OCI-LY7 (cell line): ENCODE data around the gene CABP2. TPM values are rescaled to one million over a fixed set of nuclear protein-coding genes. Genes with fewer than 3 reads are reported as not detected.

Experiments
- BruUV-seq: library from RNA; stranded (reverse); fragments of 400-500 nt; replicated peaks from 2 replicates; lab custom pipeline; 2021; lab: Mats Ljungman, UMichigan
- CTCF ChIA-PET: fragments of 300-600 bp; sonication (Branson Sonifier 250); formaldehyde crosslinking; loops from one replicate; lab custom pipeline; 2022; ENCODE audit warnings: antibody characterized with exemption; ENCODE audit not compliant: unreplicated experiment; lab: Charles Lee
- POLR2A ChIA-PET: fragments of 300-600 bp; sonication (Branson Sonifier 250); formaldehyde crosslinking; loops from one replicate; lab custom pipeline; 2022; ENCODE audit warnings: antibody characterized with exemption; lab: Charles Lee
- DNase-seq: peaks from one replicate; pipeline ENCODE4 v3.0.0-alpha.2; 2015; ENCODE audit warnings: low spot score
- H2AFZ ChIP-seq: fragments of 200-600 bp; sonication (generic), shearing (Covaris generic); 2 replicates; pipeline ENCODE4 v1.6.1; 2014; ENCODE audit warnings: mild to moderate bottlenecking, antibody characterized with exemption, low read length, moderate library complexity
- H3K27ac ChIP-seq: fragments of 200-600 bp; sonication (generic); 2 replicates; pipeline ENCODE4 v1.5.1; 2014; ENCODE audit warnings: mixed run types, low read depth, mild to moderate bottlenecking, moderate library complexity, low read length, inconsistent platforms; ENCODE audit not compliant: poor library complexity, severe bottlenecking
- H3K36me3 ChIP-seq: fragments of 200-600 bp; sonication (generic); 2 replicates; pipeline ENCODE4 v1.6.1; 2014; ENCODE audit warnings: mild to moderate bottlenecking, antibody characterized with exemption, low read length, moderate library complexity, mixed read lengths; ENCODE audit not compliant: insufficient read depth
- H3K4me1 ChIP-seq: fragments of 200-600 bp; sonication (generic); 2 replicates; pipeline ENCODE4 v1.5.1; 2014; ENCODE audit warnings: mild to moderate bottlenecking, low read length; ENCODE audit not compliant: insufficient read depth, poor library complexity, severe bottlenecking
- H3K4me2 ChIP-seq: fragments of 200-600 bp; sonication (generic); 2 replicates; pipeline ENCODE4 v1.6.1; 2014; ENCODE audit warnings: mild to moderate bottlenecking, low read length
- H3K4me3 ChIP-seq: fragments of 200-600 bp; sonication (generic); 2 replicates; pipeline ENCODE4 v1.5.1; 2014; ENCODE audit warnings: mild to moderate bottlenecking, low read depth, low read length; ENCODE audit not compliant: poor library complexity, severe bottlenecking
- H3K79me2 ChIP-seq: fragments of 200-600 bp; sonication (generic); 2 replicates; pipeline ENCODE4 v1.6.1; 2016; ENCODE audit warnings: low read depth, mild to moderate bottlenecking, low read length, moderate library complexity, mixed read lengths; ENCODE audit not compliant: insufficient read depth
- H3K9me2 ChIP-seq: fragments of 200-600 bp; sonication (generic); 2 replicates; pipeline ENCODE4 v1.6.1; 2016; ENCODE audit warnings: mild to moderate bottlenecking, low read length, mixed read lengths; ENCODE audit not compliant: insufficient read depth
- H3K9me3 ChIP-seq: fragments of 200-600 bp; sonication (generic); 2 replicates; pipeline ENCODE4 v1.6.1; 2014; ENCODE audit warnings: mild to moderate bottlenecking, mixed run types, low read length, mixed read lengths
- H4K20me1 ChIP-seq: fragments of 200-600 bp; sonication (generic); 2 replicates; pipeline ENCODE4 v1.6.1; 2014; ENCODE audit warnings: mild to moderate bottlenecking, antibody characterized with exemption, low read length, moderate library complexity, mixed read lengths; ENCODE audit not compliant: insufficient read depth
- CTCF ChIP-seq: fragments of 200-600 bp; sonication (generic); conservative IDR thresholded peaks from 2 replicates; pipeline ENCODE4 v1.5.1; 2014; ENCODE audit warnings: mild to moderate bottlenecking, antibody characterized with exemption, low read length, moderate library complexity, mixed read lengths
- EZH2phosphoT487 ChIP-seq: fragments of 200-600 bp; sonication (generic); IDR thresholded peaks from 2 replicates; pipeline ENCODE4 v1.6.1; 2018; ENCODE audit warnings: low read depth, borderline replicate concordance, mild to moderate bottlenecking, mixed run types, antibody characterized with exemption, low read length, moderate library complexity, mixed read lengths
- intact Hi-C: fragments of 100-400 bp; cut with micrococcal nuclease; formaldehyde crosslinking; loops from one replicate; pipeline ENCODE4 v1.10.0; 2022; ENCODE audit not compliant: unreplicated experiment
- total RNA-seq, 2 experiments: library from RNA; depleted of rRNA in 1 of 2; stranded (reverse); fragments of >200 nt in 1 of 2; shearing (Covaris generic) in 1 of 2; gene quantifications; 2 replicates each; pipeline ENCODE4 v1.2.3, GENCODE V29; 2014 to 2022

Gene CABP2
- total RNA-seq, 2 experiments from 2014 or later, result not detected

- Histone ChIP-seq H3K4me1 (no peaks in the 10 kb centered on the region), H4K20me1 (no peaks in the 10 kb centered on the region), H3K4me3 (no peak overlapping the region), H2AFZ (no peak overlapping the region), H3K9me3 (peaks cover 27% of the 10 kb centered on the region), H3K9me2 (no peaks in the 10 kb centered on the region), H3K79me2 (no peaks in the 10 kb centered on the region), H3K27ac (no peak overlapping the region), H3K4me2 (no peak overlapping the region), H3K36me3 (no peaks in the 10 kb centered on the region)
- DNase-seq, result no peak
- BruUV-seq, result no TSS peak
- ChIA-PET POLR2A (no interaction called here), CTCF (no interaction called here)
- TF ChIP-seq CTCF (no peak), EZH2phosphoT487 (no peak)
- intact Hi-C loops, result no loop called here
Measured at GRCh38 chr11:67535561-67535960, 12.3 kb upstream of the CABP2 start.

- no TSS peak for BruUV-seq
- H2AFZ ChIP-seq, result no peak overlapping the region
- peaks cover 27% of the 10 kb centered on the region for H3K9me3 ChIP-seq
- H3K27ac ChIP-seq, result no peak overlapping the region
- intact Hi-C loops, result no loop called here
- TF ChIP-seq EZH2phosphoT487 (no peak), CTCF (no peak)
- H4K20me1 ChIP-seq, result no peaks in the 10 kb centered on the region
- no peaks in the 10 kb centered on the region for H3K79me2 ChIP-seq
- POLR2A ChIA-PET, result no interaction called here
- no peak overlapping the region for H3K4me3 ChIP-seq
- CTCF ChIA-PET, result no interaction called here
- no peaks in the 10 kb centered on the region for H3K9me2 ChIP-seq
- H3K4me2 ChIP-seq, result no peak overlapping the region
- peaks cover 4% of the 10 kb centered on the region for H3K4me1 ChIP-seq
- H3K36me3 ChIP-seq, result no peaks in the 10 kb centered on the region
- peak; percentile 56 for DNase-seq
Measured at GRCh38 chr11:67534070-67534679, 10.9 kb upstream of the CABP2 start.

GRCh38 chr11:67532889-67533288, 9.6 kb upstream of the CABP2 start:
- DNase-seq, result no peak
- TF ChIP-seq CTCF, result no peak
- no peak for TF ChIP-seq EZH2phosphoT487
- H3K4me3 ChIP-seq, result no peak overlapping the region
- H2AFZ ChIP-seq, result no peak overlapping the region
- peaks cover 4% of the 10 kb centered on the region for H3K4me1 ChIP-seq
- intact Hi-C loops, result no loop called here
- no peak overlapping the region for H3K27ac ChIP-seq
- CTCF ChIA-PET, result no interaction called here
- H3K79me2 ChIP-seq, result no peaks in the 10 kb centered on the region
- H4K20me1 ChIP-seq, result no peaks in the 10 kb centered on the region
- POLR2A ChIA-PET, result no interaction called here
- H3K9me2 ChIP-seq, result no peaks in the 10 kb centered on the region
- peaks cover 27% of the 10 kb centered on the region for H3K9me3 ChIP-seq
- H3K4me2 ChIP-seq, result no peak overlapping the region
- BruUV-seq, result no TSS peak
- H3K36me3 ChIP-seq, result no peaks in the 10 kb centered on the region
